Prostate gland (tissue), 2 donors: ENCODE data around the gene PRSS27. TPM values are rescaled to one million over a fixed set of nuclear protein-coding genes. Genes with fewer than 3 reads are reported as not detected.
A peak's percentile ranks its signal among the peaks of the same experiment; 100 is the strongest.

ENCODE experiments used
- DNase-seq: peaks from one replicate; pipeline ENCODE4 v3.0.0-alpha.2; 2019; ENCODE audit warnings: low spot score
- H3K27ac ChIP-seq, 2 donors: fragments of 200-600 bp; sonication (generic); 2 replicates each; pipeline ENCODE4 v1.5.1; 2017 to 2019
- H3K27me3 ChIP-seq: fragments of 200-600 bp; sonication (generic); replicated peaks from 2 replicates; pipeline ENCODE4 v1.5.1; 2019; ENCODE audit not compliant: insufficient read depth
- H3K36me3 ChIP-seq, 2 donors: fragments of 200-600 bp; sonication (generic); 1 replicate in 1 of 2; 2 replicates in 1 of 2; pipeline versions ENCODE4 v1.5.1 to v1.8.1; 2017 to 2019
- H3K4me1 ChIP-seq: fragments of 200-600 bp; sonication (generic); replicated peaks from 2 replicates; pipeline ENCODE4 v1.5.1; 2019
- H3K4me3 ChIP-seq, 2 donors: fragments of 200-600 bp; sonication (generic); 2 replicates each; pipeline ENCODE4 v1.5.1; 2017 to 2019
- H3K9me3 ChIP-seq: fragments of 200-600 bp; sonication (generic); 2 replicates; pipeline ENCODE4 v1.5.1; 2017
- CTCF ChIP-seq, 4 experiments: fragments of 200-600 bp in 2 of 4; fragments of 450-650 bp in 2 of 4; sonication (generic) in 2 of 4; IDR thresholded peaks; 1 replicate in 3 of 4; 2 replicates in 1 of 4; pipeline ENCODE4 v1.5.1; 2016 to 2019; ENCODE audit warnings: antibody characterized with exemption in 4 of 4, mild to moderate bottlenecking in 2 of 4, moderate library complexity in 2 of 4
- POLR2A ChIP-seq: fragments of 450-650 bp; IDR thresholded peaks from one replicate; pipeline ENCODE4 v1.6.1; 2016; ENCODE audit warnings: antibody characterized with exemption, mild to moderate bottlenecking
- POLR2AphosphoS5 ChIP-seq: sonication (generic); formaldehyde crosslinking; IDR thresholded peaks from one replicate; pipeline ENCODE4 v1.6.1; 2017; ENCODE audit warnings: antibody characterized with exemption
- WGBS: methylation state at CpG from one replicate; pipeline ENCODE4 v1.1.5; 2018; 5-methylcytosine and 5-hydroxymethylcytosine counted together
- intact Hi-C: fragments of 100-400 bp; cut with DNase I; formaldehyde crosslinking; loops from one replicate; pipeline ENCODE4 v1.14.2; 2022
- total RNA-seq, 2 donors: library from RNA; depleted of rRNA; stranded (reverse); fragments of >200 nt; gene quantifications; one replicate each; pipeline ENCODE4 v1.1.0, GENCODE V29; 2016

The PRSS27 gene
- total RNA-seq, 2 donors from 2014 or later, result 1.9 to 6.9 TPM

GRCh38 chr16:2704166-2704982 lies 15.7 kb downstream of the PRSS27 start:
- Histone ChIP-seq H3K4me3 (no peak overlapping the region), H3K9me3 (no peaks in the 10 kb centered on the region), H3K36me3 (no peaks in the 10 kb centered on the region), H3K4me1 (no peaks in the 10 kb centered on the region), H3K27ac (no peak overlapping the region), H3K27me3 (no peaks in the 10 kb centered on the region)
- no peak for TF ChIP-seq POLR2AphosphoS5
- 88% methylated on average over 33 of the region's 33 CpGs for WGBS
- no peak for DNase-seq
- intact Hi-C loops, result loop anchor here (10.0 kb wide), 1 partner anchor 340 kb away; no protein-coding TSS in a partner anchor

- peak; percentile 43 for DNase-seq
- 76% methylated on average over 23 of the region's 28 CpGs for WGBS
- Histone ChIP-seq H3K36me3 (peaks cover 0 to 11% of the 10 kb centered on the region in 2 donors), H3K4me3 (no peak overlapping the region), H3K4me1 (no peaks in the 10 kb centered on the region), H3K9me3 (no peaks in the 10 kb centered on the region), H3K27me3 (no peaks in the 10 kb centered on the region), H3K27ac (no peak overlapping the region)
- intact Hi-C loops, result loop anchor here (10.0 kb wide), 1 partner anchor 338 kb away; no protein-coding TSS in a partner anchor
- TF ChIP-seq POLR2AphosphoS5 (peak; percentile 61), POLR2A (no peak), CTCF (IDR thresholded peaks at IDR 0.05) (no peak)
Observed at GRCh38 chr16:2702871-2703745, 16.9 kb downstream of the PRSS27 start.

- no peak for TF ChIP-seq POLR2AphosphoS5
- no peak for TF ChIP-seq POLR2A
- no peak for TF ChIP-seq CTCF (IDR thresholded peaks at IDR 0.05)
Observed at GRCh38 chr16:2702438-2702825, 17.6 kb downstream of the PRSS27 start.

GRCh38 chr16:2701713-2702437 lies 18.1 kb downstream of the PRSS27 start:
- 93% methylated on average over 29 of the region's 29 CpGs for WGBS
- peaks cover 0 to 21% of the 10 kb centered on the region in 2 donors for H3K36me3 ChIP-seq
- no peak for DNase-seq

More at GRCh38 chr16:2702438-2702825, 17.6 kb downstream of the PRSS27 start:
- Histone ChIP-seq H3K9me3 (no peaks in the 10 kb centered on the region), H3K4me3 (no peak overlapping the region), H3K36me3 (peaks cover 0 to 18% of the 10 kb centered on the region in 2 donors), H3K27me3 (no peaks in the 10 kb centered on the region), H3K4me1 (no peaks in the 10 kb centered on the region), H3K27ac (no peak overlapping the region)
- 95% methylated on average over 13 of the region's 13 CpGs for WGBS
- intact Hi-C loops, result loop anchor here (10.0 kb wide), 1 partner anchor 338 kb away; no protein-coding TSS in a partner anchor
- DNase-seq, result no peak

More at GRCh38 chr16:2701713-2702437, 18.1 kb downstream of the PRSS27 start:
- no peak overlapping the region for H3K4me3 ChIP-seq
- H3K4me1 ChIP-seq, result no peaks in the 10 kb centered on the region
- TF ChIP-seq POLR2AphosphoS5, result no peak
- no peak for TF ChIP-seq POLR2A
- TF ChIP-seq CTCF (IDR thresholded peaks at IDR 0.05), result no peak
- no peak overlapping the region for H3K27ac ChIP-seq
- H3K27me3 ChIP-seq, result no peaks in the 10 kb centered on the region
- intact Hi-C loops, result loop anchor here (10.0 kb wide), 1 partner anchor 337 kb away; no protein-coding TSS in a partner anchor
- no peaks in the 10 kb centered on the region for H3K9me3 ChIP-seq
